ENCODE measurements around the gene MMP14. TPM values are rescaled to one million over a fixed set of nuclear protein-coding genes. Genes with fewer than 3 reads are reported as not detected.

The MMP14 gene
- polyA plus RNA-seq, 4 donors: 127 to 186 (median 161) TPM

Other genes starting within 250 kb of the MMP14 start
- 100 to 1,000 TPM; 239 to 305 (median 248) TPM for gene DAD1, start 247.4 kb upstream of the MMP14 start, polyA plus RNA-seq (ENCODE audit: insufficient read length in 4 of 4)
- 10 to 100 TPM; 40.7 to 57.2 (median 50.8) TPM for gene ABHD4, start 238.3 kb upstream of the MMP14 start, polyA plus RNA-seq (ENCODE audit: insufficient read length in 4 of 4)
- gene OR6J1, start 192.2 kb upstream of the MMP14 start, polyA plus RNA-seq (ENCODE audit: insufficient read length in 4 of 4): under 1 TPM; 0.07 to 0.42 (median 0.21) TPM
- gene OXA1L, start 69.9 kb upstream of the MMP14 start, polyA plus RNA-seq (ENCODE audit: insufficient read length in 4 of 4): 100 to 1,000 TPM; 121 to 142 (median 137) TPM
- 100 to 1,000 TPM in 1 of 4 donors, 10 to 100 TPM in 3; 77.6 to 141 (median 91.2) TPM for gene SLC7A7, start 21.1 kb upstream of the MMP14 start, polyA plus RNA-seq (ENCODE audit: insufficient read length in 4 of 4)
- gene MRPL52, start 6.7 kb upstream of the MMP14 start, polyA plus RNA-seq (ENCODE audit: insufficient read length in 4 of 4): 100 to 1,000 TPM in 2 of 4 donors, 10 to 100 TPM in 2; 67.2 to 105 (median 97.4) TPM
- gene LRP10, start 35.2 kb downstream of the MMP14 start, polyA plus RNA-seq (ENCODE audit: insufficient read length in 4 of 4): 100 to 1,000 TPM in 1 of 4 donors, 10 to 100 TPM in 3; 81.1 to 100 (median 87.9) TPM
- 1 to 10 TPM; 1.3 to 2.3 (median 1.9) TPM for gene REM2, start 46.6 kb downstream of the MMP14 start, polyA plus RNA-seq (ENCODE audit: insufficient read length in 4 of 4)
- gene RBM23, start 82.6 kb downstream of the MMP14 start, polyA plus RNA-seq (ENCODE audit: insufficient read length in 4 of 4): 100 to 1,000 TPM; 111 to 151 (median 129) TPM
- gene PRMT5, start 92.8 kb downstream of the MMP14 start, polyA plus RNA-seq (ENCODE audit: insufficient read length in 4 of 4): 100 to 1,000 TPM; 149 to 160 (median 152) TPM
- gene HAUS4, start 120.5 kb downstream of the MMP14 start, polyA plus RNA-seq (ENCODE audit: insufficient read length in 4 of 4): 10 to 100 TPM; 57.6 to 67.2 (median 58.9) TPM
- 100 to 1,000 TPM in 2 of 4 donors, 10 to 100 TPM in 2; 75.1 to 106 (median 89.7) TPM for gene AJUBA, start 146.0 kb downstream of the MMP14 start, polyA plus RNA-seq (ENCODE audit: insufficient read length in 4 of 4)
- 10 to 100 TPM; 18.8 to 25.3 (median 23.3) TPM for gene C14orf93, start 173.6 kb downstream of the MMP14 start, polyA plus RNA-seq (ENCODE audit: insufficient read length in 4 of 4)
- gene PSMB5, start 198.3 kb downstream of the MMP14 start, polyA plus RNA-seq (ENCODE audit: insufficient read length in 4 of 4): 100 to 1,000 TPM; 204 to 277 (median 233) TPM
- gene PSMB11, start 205.6 kb downstream of the MMP14 start, polyA plus RNA-seq (ENCODE audit: insufficient read length in 4 of 4): not detected
- gene CDH24, start 220.9 kb downstream of the MMP14 start, polyA plus RNA-seq (ENCODE audit: insufficient read length in 4 of 4): 10 to 100 TPM; 13.1 to 46.0 (median 27.1) TPM

All from left renal cortex interstitium (tissue), 4 donors.